GM23338 (cell line): ENCODE data around the gene TK1. TPM values are rescaled to one million over a fixed set of nuclear protein-coding genes. Genes with fewer than 3 reads are reported as not detected.
"Not testable (repeated sequence)": the region's sequence is repeated elsewhere in the genome, so short reads cannot be mapped to it uniquely, and the experiment has no call there.

Experiments
- ATAC-seq: fragments of 200-7000 bp; cut with Tn5 transposase; 3 replicates; pipeline ENCODE4 v1.9.1; 2020
- DNase-seq: peaks from one replicate; pipeline ENCODE4 v3.0.0-alpha.2; 2015; ENCODE audit warnings: low spot score
- H2AFZ ChIP-seq: fragments of 200-600 bp; sonication (generic); 2 replicates; pipeline ENCODE4 v1.8.0; 2016; ENCODE audit warnings: antibody characterized with exemption, mild to moderate bottlenecking, moderate library complexity
- H3F3A ChIP-seq: fragments of 200-600 bp; sonication (generic); replicated peaks from 2 replicates; pipeline ENCODE4 v1.8.0; 2017; ENCODE audit warnings: antibody characterized with exemption, mixed run types, low read depth
- H3K27ac ChIP-seq: fragments of 200-600 bp; sonication (generic); 2 replicates; pipeline ENCODE4 v1.6.1; 2016; ENCODE audit warnings: low read depth
- H3K27me3 ChIP-seq: fragments of 200-600 bp; sonication (generic); 2 replicates; pipeline ENCODE4 v1.8.0; 2016; ENCODE audit warnings: mild to moderate bottlenecking, mixed run types, moderate library complexity; ENCODE audit not compliant: insufficient read depth
- H3K36me3 ChIP-seq: fragments of 200-600 bp; sonication (generic); 2 replicates; pipeline ENCODE4 v1.8.0; 2016; ENCODE audit warnings: mild to moderate bottlenecking; ENCODE audit not compliant: insufficient read depth
- H3K4me1 ChIP-seq: fragments of 200-600 bp; sonication (generic); 2 replicates; pipeline ENCODE4 v1.8.0; 2016; ENCODE audit warnings: mild to moderate bottlenecking, moderate library complexity; ENCODE audit not compliant: insufficient read depth
- H3K4me2 ChIP-seq: fragments of 200-600 bp; sonication (generic); 2 replicates; pipeline ENCODE4 v1.7.1; 2017; ENCODE audit warnings: mixed run types
- H3K4me3 ChIP-seq: fragments of 200-600 bp; sonication (generic); 2 replicates; pipeline ENCODE4 v1.6.1; 2016; ENCODE audit warnings: mixed run types
- H3K79me2 ChIP-seq: fragments of 200-600 bp; sonication (generic); replicated peaks from 2 replicates; pipeline ENCODE4 v1.8.0; 2017; ENCODE audit warnings: mild to moderate bottlenecking; ENCODE audit not compliant: insufficient read depth
- H3K9me2 ChIP-seq: fragments of 200-600 bp; sonication (generic); 2 replicates; pipeline ENCODE4 v1.8.0; 2017; ENCODE audit not compliant: insufficient read depth
- H4K20me1 ChIP-seq: fragments of 200-600 bp; sonication (generic); replicated peaks from 2 replicates; pipeline ENCODE4 v1.8.0; 2017; ENCODE audit warnings: mild to moderate bottlenecking; ENCODE audit not compliant: insufficient read depth
- H3K27ac Mint-ChIP-seq: 2 replicates; pipeline ENCODE4 v1.8.0; 2020; ENCODE audit warnings: inconsistent platforms, mild to moderate bottlenecking, moderate library complexity, mixed read lengths
- H3K27me3 Mint-ChIP-seq: 3 replicates; pipeline ENCODE4 v1.8.0; 2022; ENCODE audit warnings: low read depth, mild to moderate bottlenecking, moderate library complexity, mixed read lengths, inconsistent platforms; ENCODE audit not compliant: insufficient read depth, poor library complexity
- H3K36me3 Mint-ChIP-seq: 3 replicates; pipeline ENCODE4 v1.8.0; 2021; ENCODE audit warnings: low read depth, mild to moderate bottlenecking, inconsistent platforms, moderate library complexity, mixed read lengths
- H3K4me1 Mint-ChIP-seq: 3 replicates; pipeline ENCODE4 v1.8.0; 2020; ENCODE audit warnings: mild to moderate bottlenecking, inconsistent platforms, mixed read lengths
- H3K4me3 Mint-ChIP-seq: 3 replicates; pipeline ENCODE4 v1.8.0; 2021; ENCODE audit warnings: moderate library complexity, mild to moderate bottlenecking, inconsistent platforms, mixed read lengths
- H3K9me3 Mint-ChIP-seq: 3 replicates; pipeline ENCODE4 v1.8.0; 2020; ENCODE audit warnings: moderate library complexity, mild to moderate bottlenecking, inconsistent platforms, mixed read lengths
- CREB1 ChIP-seq: fragments of 250-450 bp; sonication (Bioruptor Pico); IDR thresholded peaks from 2 replicates; pipeline ENCODE4 v1.5.0; 2020; ENCODE audit warnings: low read depth, mild to moderate bottlenecking, moderate library complexity
- CTCF ChIP-seq, 2 experiments: fragments of 200-600 bp in 1 of 2; sonication (generic) in 1 of 2; conservative IDR thresholded peaks; 2 replicates each; pipeline versions ENCODE4 v1.5.1 to v1.6.1; 2016 to 2017; ENCODE audit warnings: antibody characterized with exemption in 2 of 2, low read depth in 2 of 2, mild to moderate bottlenecking in 2 of 2, moderate library complexity in 1 of 2
- ETS1 ChIP-seq: IDR thresholded peaks from 2 replicates; pipeline ENCODE4 v1.6.1; 2016; ENCODE audit warnings: antibody characterized with exemption
- EZH2 ChIP-seq: fragments of 200-600 bp; sonication (generic); IDR thresholded peaks from one replicate; pipeline ENCODE4 v1.8.0; 2017; ENCODE audit warnings: antibody characterized with exemption, mild to moderate bottlenecking, low read depth; ENCODE audit not compliant: unreplicated experiment
- EZH2phosphoT487 ChIP-seq: fragments of 200-600 bp; sonication (generic); IDR thresholded peaks from one replicate; pipeline ENCODE4 v1.8.1; 2018; ENCODE audit warnings: antibody characterized with exemption; ENCODE audit not compliant: unreplicated experiment
- JUNB ChIP-seq: IDR thresholded peaks from one replicate; pipeline ENCODE4 v1.6.1; 2016; ENCODE audit warnings: antibody characterized with exemption; ENCODE audit not compliant: unreplicated experiment
- NANOG ChIP-seq: IDR thresholded peaks from 2 replicates; pipeline ENCODE4 v1.6.1; 2016; ENCODE audit warnings: antibody characterized with exemption, borderline replicate concordance
- POLR2AphosphoS5 ChIP-seq: IDR thresholded peaks from 2 replicates; pipeline ENCODE4 v1.6.1; 2016; ENCODE audit warnings: antibody characterized with exemption, low read depth
- ZNF114 ChIP-seq: fragments of 250-450 bp; sonication (Bioruptor Pico); IDR thresholded peaks from 2 replicates; pipeline ENCODE4 v1.5.0; 2020; ENCODE audit warnings: mild to moderate bottlenecking, moderate library complexity
- ZNF331 ChIP-seq: fragments of 250-450 bp; sonication (Bioruptor Pico); IDR thresholded peaks from 2 replicates; pipeline ENCODE4 v1.5.0; 2020; ENCODE audit warnings: low read depth, mild to moderate bottlenecking, moderate library complexity
- polyA plus RNA-seq: library from polyadenylated mRNA; unstranded; fragments of >200 nt; fragmentation: Nextera tagmentation; extraction: Ambion mirVana; gene quantifications from 2 replicates; pipeline ENCODE4 v1.2.1, GENCODE V29; 2016
- total RNA-seq: library from RNA; depleted of rRNA; stranded (reverse); fragments of >200 nt; shearing (Covaris generic); gene quantifications from 2 replicates; pipeline ENCODE4 v1.2.3, GENCODE V29; 2014

Gene TK1
- total and polyA plus RNA-seq, 2 experiments from 2014 or later: 74.5 to 84.4 TPM

GRCh38 chr17:78172249-78173051 is 14.4 kb downstream of the TK1 start:
- no peaks in the 10 kb centered on the region for H3K9me2 ChIP-seq
- H2AFZ ChIP-seq: no peak overlapping the region
- H3K9me3 Mint-ChIP-seq: no peaks in the 10 kb centered on the region; the same call in 1 of the 3 replicates
- peak overlapping the region; percentile 66; the same call in 1 of the 2 replicates for H3K27ac ChIP-seq
- peak overlapping the region; percentile 7; the same call in 1 of the 3 replicates for H3K4me3 Mint-ChIP-seq
- H3K4me1 Mint-ChIP-seq: peaks cover 53% of the 10 kb centered on the region
- no peak overlapping the region for H3K4me3 ChIP-seq
- H3K36me3 Mint-ChIP-seq: peaks cover 48% of the 10 kb centered on the region
- no peaks in the 10 kb centered on the region for H3K27me3 ChIP-seq
- peaks cover 16% of the 10 kb centered on the region; the same call in 1 of the 2 replicates for H3F3A ChIP-seq
- H3K36me3 ChIP-seq: no peaks in the 10 kb centered on the region
- peaks cover 31% of the 10 kb centered on the region for H3K27me3 Mint-ChIP-seq
- peak overlapping the region; percentile 3; the same call in 1 of the 2 replicates for H3K4me2 ChIP-seq
- DNase-seq: no peak
- no peaks in the 10 kb centered on the region for H3K79me2 ChIP-seq
- peaks cover 21% of the 10 kb centered on the region for H3K4me1 ChIP-seq
- peak; percentile 2 for ATAC-seq
- peaks cover 13% of the 10 kb centered on the region for H4K20me1 ChIP-seq
- H3K27ac Mint-ChIP-seq: peak overlapping the region; percentile 78; the same call in 1 of the 2 replicates
- TF ChIP-seq NANOG: no peak

GRCh38 chr17:78171591-78172248 is 15.1 kb downstream of the TK1 start:
- H3K4me3 ChIP-seq, H3K27ac ChIP-seq, H2AFZ ChIP-seq, H3K36me3 ChIP-seq, H3K9me3 Mint-ChIP-seq, H4K20me1 ChIP-seq, H3K79me2 ChIP-seq, H3K27me3 ChIP-seq, H3K9me2 ChIP-seq, H3K4me2 ChIP-seq, DNase-seq, ATAC-seq: not testable (repeated sequence)
- H3F3A ChIP-seq: peaks cover 16% of the 10 kb centered on the region; the same call in 1 of the 2 replicates
- H3K4me1 ChIP-seq: peaks cover 21% of the 10 kb centered on the region
- TF ChIP-seq POLR2AphosphoS5: peak; percentile 30; the same call in 1 of the 2 replicates
- peaks cover 31% of the 10 kb centered on the region for H3K27me3 Mint-ChIP-seq
- H3K36me3 Mint-ChIP-seq: peaks cover 41% of the 10 kb centered on the region
- H3K4me1 Mint-ChIP-seq: peaks cover 50% of the 10 kb centered on the region
- H3K4me3 Mint-ChIP-seq: peak overlapping the region; percentile 7; the same call in 1 of the 3 replicates
- H3K27ac Mint-ChIP-seq: 0 out of 2 replicates have a peak overlapping the region, but pooled peaks have one; percentile 78

- H3K27ac Mint-ChIP-seq: no peak overlapping the region; the same call in 1 of the 2 replicates
- H4K20me1 ChIP-seq: peaks cover 4% of the 10 kb centered on the region; the same call in 1 of the 2 replicates
- no peaks in the 10 kb centered on the region for H3K27me3 ChIP-seq
- no peaks in the 10 kb centered on the region for H3K9me2 ChIP-seq
- no peaks in the 10 kb centered on the region for H3K79me2 ChIP-seq
- H3K36me3 ChIP-seq: no peaks in the 10 kb centered on the region
- no peak for DNase-seq
- peaks cover 18% of the 10 kb centered on the region for H3K4me1 ChIP-seq
- H3K4me3 ChIP-seq: no peak overlapping the region
- no peaks in the 10 kb centered on the region; the same call in 1 of the 3 replicates for H3K9me3 Mint-ChIP-seq
- ATAC-seq: no peak
- H3K4me3 Mint-ChIP-seq: no peak overlapping the region; the same call in 2 of the 3 replicates
- H3K36me3 Mint-ChIP-seq: peaks cover 39% of the 10 kb centered on the region
- H3K27ac ChIP-seq: no peak overlapping the region
- peaks cover 34% of the 10 kb centered on the region for H3K27me3 Mint-ChIP-seq
- TF ChIP-seq ZNF114 (CRISPR knock-in tag) (no peak), EZH2 (no peak), ZNF331 (CRISPR knock-in tag) (no peak), JUNB (no peak), CTCF (conservative IDR thresholded peaks at IDR 0.05; ENCODE audit: low read depth in 2 of 2) (no peak), CREB1 (CRISPR knock-in tag) (no peak), NANOG (no peak), ETS1 (no peak), EZH2phosphoT487 (no peak)
- no peak overlapping the region for H3K4me2 ChIP-seq
- peaks cover 12% of the 10 kb centered on the region; the same call in 1 of the 2 replicates for H3F3A ChIP-seq
- peaks cover 46% of the 10 kb centered on the region for H3K4me1 Mint-ChIP-seq
- H2AFZ ChIP-seq: no peak overlapping the region
Observed at GRCh38 chr17:78170692-78171590, 15.9 kb downstream of the TK1 start.
